Esophagus muscularis mucosa (tissue), 4 donors: ENCODE measurements around the gene P2RX4. TPM values are rescaled to one million over a fixed set of nuclear protein-coding genes. Genes with fewer than 3 reads are reported as not detected.
A peak's percentile ranks its signal among the peaks of the same experiment; 100 is the strongest.

Experiments used
- DNase-seq: peaks from one replicate; pipeline ENCODE4 v3.0.0-alpha.2; 2017; ENCODE audit errors: extremely low spot score
- H3K27ac ChIP-seq, 4 donors: fragments of 200-600 bp; sonication (generic); replicated peaks in 1 of 4; 1 replicate in 3 of 4; 2 replicates in 1 of 4; pipeline ENCODE4 v1.5.1; 2016 to 2019; ENCODE audit warnings: mild to moderate bottlenecking in 1 of 4
- H3K27me3 ChIP-seq, 4 donors: fragments of 200-600 bp; sonication (generic); one replicate each; pipeline versions ENCODE4 v1.5.1 to v1.6.0; 2016 to 2019
- H3K36me3 ChIP-seq, 4 donors: fragments of 200-600 bp; sonication (generic); one replicate each; pipeline ENCODE4 v1.5.1; 2016 to 2019
- H3K4me1 ChIP-seq, 4 donors: fragments of 200-600 bp; sonication (generic); one replicate each; pipeline ENCODE4 v1.5.1; 2016 to 2019
- H3K4me3 ChIP-seq, 4 donors: fragments of 200-600 bp; sonication (generic); 1 replicate in 2 of 4; 2 replicates in 2 of 4; pipeline ENCODE4 v1.5.1; 2016 to 2019; ENCODE audit warnings: mild to moderate bottlenecking in 4 of 4, moderate library complexity in 1 of 4
- H3K9me3 ChIP-seq, 4 donors: fragments of 200-600 bp; sonication (generic); 1 replicate in 3 of 4; 2 replicates in 1 of 4; pipeline ENCODE4 v1.5.1; 2016 to 2019
- CTCF ChIP-seq, 3 experiments: fragments of 200-600 bp in 2 of 3; fragments of 450-650 bp in 1 of 3; sonication (generic) in 2 of 3; IDR thresholded peaks; one replicate each; pipeline ENCODE4 v1.5.1; 2017 to 2019; ENCODE audit warnings: antibody characterized with exemption in 3 of 3, mild to moderate bottlenecking in 2 of 3, moderate library complexity in 1 of 3
- EP300 ChIP-seq: sonication (generic); formaldehyde crosslinking; IDR thresholded peaks from one replicate; pipeline ENCODE4 v1.6.1; 2017; ENCODE audit warnings: antibody characterized with exemption
- POLR2A ChIP-seq: fragments of 450-650 bp; IDR thresholded peaks from one replicate; pipeline ENCODE4 v1.6.1; 2017; ENCODE audit warnings: antibody characterized with exemption, moderate library complexity, mild to moderate bottlenecking, low read depth
- POLR2AphosphoS5 ChIP-seq, 2 donors: sonication (generic); formaldehyde crosslinking; IDR thresholded peaks; one replicate each; pipeline ENCODE4 v1.6.1; 2017; ENCODE audit warnings: antibody characterized with exemption in 2 of 2
- WGBS: methylation state at CpG from one replicate; pipeline ENCODE4 v1.1.5; 2018; 5-methylcytosine and 5-hydroxymethylcytosine counted together
- intact Hi-C: fragments of 100-400 bp; cut with DNase I; formaldehyde crosslinking; loops from one replicate; pipeline ENCODE4 v1.15.1; 2023
- total RNA-seq, 4 donors: library from RNA; depleted of rRNA; stranded (reverse); fragments of >200 nt; gene quantifications; one replicate each; pipeline versions ENCODE4 v1.1.0 to v1.2.1, GENCODE V29; 2016

The P2RX4 gene
- total RNA-seq, 4 donors from 2014 or later: 26.8 to 41.9 (median 30.8) TPM

- Histone ChIP-seq H3K9me3 (no peaks in the 10 kb centered on the region), H3K36me3 (peaks cover 21 to 65% (median 41%) of the 10 kb centered on the region in 4 donors), H3K27me3 (no peaks in the 10 kb centered on the region), H3K4me1 (peaks cover 0 to 46% (median 44%) of the 10 kb centered on the region in 4 donors), H3K27ac (peak overlapping the region; percentile 45 to 67 (median 56)), H3K4me3 (peak overlapping the region; percentile 36 to 42 (median 37))
- intact Hi-C loops: no loop called here
- 39% methylated on average over 32 of the region's 38 CpGs for WGBS
- DNase-seq: peak; percentile 93
- TF ChIP-seq POLR2AphosphoS5 (IDR thresholded peaks at IDR 0.05): peak in 1 of 2 donors; percentile 37
- no peak for TF ChIP-seq CTCF (IDR thresholded peaks at IDR 0.05)
- TF ChIP-seq EP300: no peak
- TF ChIP-seq POLR2A: no peak
Measured at GRCh38 chr12:121240484-121241101, 30.7 kb downstream of the P2RX4 start.

- TF ChIP-seq POLR2AphosphoS5 (IDR thresholded peaks at IDR 0.05) (no peak), POLR2A (no peak), EP300 (no peak), CTCF (IDR thresholded peaks at IDR 0.05) (no peak)
- peak overlapping the region; percentile 45 to 67 (median 56) for H3K27ac ChIP-seq
- H3K4me3 ChIP-seq: peak overlapping the region in 2 of 4 donors; percentile 36 to 42
- H3K9me3 ChIP-seq: no peaks in the 10 kb centered on the region
- 74% methylated on average over 13 of the region's 17 CpGs for WGBS
- DNase-seq: no peak
- no peaks in the 10 kb centered on the region for H3K27me3 ChIP-seq
- peaks cover 0 to 46% (median 44%) of the 10 kb centered on the region in 4 donors for H3K4me1 ChIP-seq
- H3K36me3 ChIP-seq: peaks cover 15 to 63% (median 45%) of the 10 kb centered on the region in 4 donors
- intact Hi-C loops: no loop called here
Measured at GRCh38 chr12:121241156-121241970, 31.4 kb downstream of the P2RX4 start.

GRCh38 chr12:121245031-121245430 is 35.1 kb downstream of the P2RX4 start:
- no peak overlapping the region for H3K4me3 ChIP-seq
- H3K36me3 ChIP-seq: peaks cover 30 to 82% (median 72%) of the 10 kb centered on the region in 4 donors

GRCh38 chr12:121245951-121246350 is 36.0 kb downstream of the P2RX4 start:
- no peak for TF ChIP-seq CTCF (IDR thresholded peaks at IDR 0.05)
- no peak for TF ChIP-seq POLR2A
- TF ChIP-seq EP300: no peak
- no peak for TF ChIP-seq POLR2AphosphoS5 (IDR thresholded peaks at IDR 0.05)
- no peak for DNase-seq
- Histone ChIP-seq H3K4me3 (no peak overlapping the region), H3K36me3 (peaks cover 35 to 87% (median 80%) of the 10 kb centered on the region in 4 donors), H3K27me3 (no peaks in the 10 kb centered on the region), H3K27ac (no peak overlapping the region), H3K4me1 (peaks cover 0 to 7% (median 6%) of the 10 kb centered on the region in 4 donors), H3K9me3 (no peaks in the 10 kb centered on the region)
- WGBS: 90% methylated on average over 7 of the region's 7 CpGs
- intact Hi-C loops: no loop called here

More at GRCh38 chr12:121245031-121245430, 35.1 kb downstream of the P2RX4 start:
- DNase-seq: no peak
- no peak for TF ChIP-seq POLR2A
- TF ChIP-seq POLR2AphosphoS5 (IDR thresholded peaks at IDR 0.05): no peak
- no peak for TF ChIP-seq EP300
- TF ChIP-seq CTCF (IDR thresholded peaks at IDR 0.05): no peak
- H3K27ac ChIP-seq: no peak overlapping the region
- H3K27me3 ChIP-seq: no peaks in the 10 kb centered on the region
- intact Hi-C loops: no loop called here
- over 99% methylated on average over 13 of the region's 14 CpGs for WGBS
- H3K4me1 ChIP-seq: peaks cover 0 to 16% (median 15%) of the 10 kb centered on the region in 4 donors
- no peaks in the 10 kb centered on the region for H3K9me3 ChIP-seq
